Fibroblast of villous mesenchyme (primary cell): ENCODE results near the gene DYRK1A. TPM values are rescaled to one million over a fixed set of nuclear protein-coding genes. Genes with fewer than 3 reads are reported as not detected.
A peak's percentile ranks its signal among the peaks of the same experiment; 100 is the strongest.

Experiments
- DNase-seq: peaks from one replicate; pipeline ENCODE4 v3.0.0-alpha.2; 2010; ENCODE audit warnings: low read depth
- H3K4me3 ChIP-seq: 2 replicates; pipeline ENCODE4 v1.5.1; 2011; ENCODE audit warnings: low read depth, mild to moderate bottlenecking, low read length
- total RNA-seq: library from RNA; depleted of rRNA; stranded (reverse); fragments of >200 nt; gene quantifications from 2 replicates; pipeline ENCODE4 v1.2.3, GENCODE V29; 2012
- TF ChIP-seq, protein P1 (sequence below): IDR thresholded peaks from 2 replicates; pipeline ENCODE4 v1.5.1; 2012; ENCODE audit warnings: low read depth, mild to moderate bottlenecking, low read length; ENCODE audit not compliant: insufficient read depth

Gene DYRK1A
- total RNA-seq, 1 donor: 77.7 TPM

DNA sequence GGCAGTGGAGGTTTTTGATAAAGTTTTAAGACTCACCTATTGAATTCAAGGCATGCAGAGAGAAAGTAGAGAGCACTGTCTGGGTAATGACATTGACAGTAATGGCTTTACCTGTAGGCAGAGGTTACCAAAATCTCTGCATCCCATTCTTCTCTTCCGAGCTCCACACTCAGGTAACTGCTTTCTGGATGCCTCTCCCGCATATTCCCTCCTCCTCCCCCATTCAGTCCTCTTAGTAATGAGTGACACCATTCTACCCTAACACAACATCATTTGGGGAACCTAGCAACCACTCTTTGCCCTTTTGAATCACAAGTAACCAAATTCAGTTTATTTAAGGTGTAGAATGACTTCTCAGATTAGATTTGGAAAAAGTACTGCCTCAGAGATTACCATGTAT, 56.5 kb downstream of the DYRK1A start:
- TF ChIP-seq, protein P1, sequence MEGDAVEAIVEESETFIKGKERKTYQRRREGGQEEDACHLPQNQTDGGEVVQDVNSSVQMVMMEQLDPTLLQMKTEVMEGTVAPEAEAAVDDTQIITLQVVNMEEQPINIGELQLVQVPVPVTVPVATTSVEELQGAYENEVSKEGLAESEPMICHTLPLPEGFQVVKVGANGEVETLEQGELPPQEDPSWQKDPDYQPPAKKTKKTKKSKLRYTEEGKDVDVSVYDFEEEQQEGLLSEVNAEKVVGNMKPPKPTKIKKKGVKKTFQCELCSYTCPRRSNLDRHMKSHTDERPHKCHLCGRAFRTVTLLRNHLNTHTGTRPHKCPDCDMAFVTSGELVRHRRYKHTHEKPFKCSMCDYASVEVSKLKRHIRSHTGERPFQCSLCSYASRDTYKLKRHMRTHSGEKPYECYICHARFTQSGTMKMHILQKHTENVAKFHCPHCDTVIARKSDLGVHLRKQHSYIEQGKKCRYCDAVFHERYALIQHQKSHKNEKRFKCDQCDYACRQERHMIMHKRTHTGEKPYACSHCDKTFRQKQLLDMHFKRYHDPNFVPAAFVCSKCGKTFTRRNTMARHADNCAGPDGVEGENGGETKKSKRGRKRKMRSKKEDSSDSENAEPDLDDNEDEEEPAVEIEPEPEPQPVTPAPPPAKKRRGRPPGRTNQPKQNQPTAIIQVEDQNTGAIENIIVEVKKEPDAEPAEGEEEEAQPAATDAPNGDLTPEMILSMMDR: no peak
- no peak for DNase-seq

DNA sequence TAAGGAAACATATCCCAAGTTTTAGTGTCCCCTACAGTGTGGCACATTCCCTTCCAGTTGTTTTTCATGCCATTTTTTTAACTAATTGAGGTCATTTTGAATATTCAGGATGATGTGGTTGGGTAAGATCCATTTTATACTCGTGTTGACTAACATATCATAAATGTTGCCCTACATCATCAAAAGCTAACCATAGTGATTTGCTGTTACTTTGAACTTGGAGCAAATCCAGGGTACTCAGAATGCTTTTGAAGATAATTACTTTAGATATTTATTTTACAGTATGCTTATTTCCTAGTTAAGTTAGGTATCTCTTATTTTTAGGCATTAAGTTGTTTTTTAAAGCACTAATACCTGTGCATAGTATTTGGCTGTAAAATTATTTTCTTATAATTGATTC, 57.8 kb downstream of the DYRK1A start:
- no peak overlapping the region for H3K4me3 ChIP-seq
- TF ChIP-seq, protein P1: no peak
- peak; percentile 29 for DNase-seq

More for the DNA sequence above, 56.5 kb downstream of the DYRK1A start:
- H3K4me3 ChIP-seq: no peak overlapping the region

DNA sequence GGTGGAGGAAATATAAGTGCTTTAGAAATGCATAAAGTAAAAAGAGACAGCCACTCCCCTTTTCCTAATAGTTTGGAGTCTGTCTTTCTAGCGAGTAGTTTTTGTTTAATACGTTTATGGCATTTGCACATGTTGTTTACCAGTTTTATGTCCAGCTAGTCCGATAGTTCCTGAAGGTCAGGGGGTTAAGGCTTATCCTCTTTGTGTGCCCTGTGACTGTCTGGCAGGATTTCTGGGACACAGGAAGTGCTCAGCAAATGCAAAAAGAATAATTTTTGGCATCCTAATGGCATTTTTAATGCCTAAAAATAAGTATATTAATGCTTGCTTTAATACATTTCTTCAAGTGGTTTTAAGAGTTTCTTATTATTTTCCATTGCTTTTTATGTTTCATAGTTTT, 58.4 kb downstream of the DYRK1A start:
- no peak overlapping the region for H3K4me3 ChIP-seq
- DNase-seq: peak; percentile 50
- TF ChIP-seq, protein P1: no peak

DNA sequence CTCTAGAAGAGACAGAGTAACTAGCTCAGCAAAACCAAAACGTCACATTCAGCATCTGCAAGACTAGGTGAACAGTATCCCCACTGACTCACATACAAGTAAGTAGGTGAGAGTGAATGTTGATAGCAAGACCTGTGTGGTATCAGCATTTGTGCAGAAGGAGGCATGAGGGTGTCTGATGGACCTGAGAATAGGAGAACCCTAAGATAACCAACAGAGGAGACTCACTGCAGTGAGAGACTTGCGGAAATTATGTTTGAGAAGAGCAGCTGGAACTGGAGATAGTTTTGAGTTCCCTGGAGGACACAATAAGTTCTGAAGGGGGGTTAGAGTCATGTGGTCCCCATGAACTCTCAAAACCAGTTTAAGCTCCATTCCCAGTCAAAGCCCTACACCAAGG, 59.1 kb downstream of the DYRK1A start:
- DNase-seq: no peak
- TF ChIP-seq, protein P1: no peak
- H3K4me3 ChIP-seq: no peak overlapping the region

DNA sequence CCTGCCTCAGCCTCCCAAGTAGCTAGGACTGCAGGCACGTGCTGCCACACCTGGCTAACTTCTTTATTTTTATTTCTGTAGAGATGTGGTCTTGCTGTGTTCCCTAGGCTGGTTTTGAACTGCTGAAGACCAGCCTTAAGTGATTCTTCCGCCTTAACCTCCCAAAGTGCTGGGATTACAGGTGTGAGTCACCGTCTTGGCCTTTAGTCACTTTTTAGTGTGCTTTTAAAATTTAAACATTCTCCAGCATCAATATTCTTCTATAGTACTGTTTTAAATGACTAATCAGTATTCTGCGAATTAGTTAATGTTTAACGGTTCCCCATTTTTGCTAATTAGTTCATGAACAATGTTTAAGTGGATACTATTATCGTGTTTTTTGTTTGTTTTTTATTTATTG, 60.6 kb downstream of the DYRK1A start:
- TF ChIP-seq, protein P1: no peak
- H3K4me3 ChIP-seq: no peak overlapping the region
- DNase-seq: no peak

DNA sequence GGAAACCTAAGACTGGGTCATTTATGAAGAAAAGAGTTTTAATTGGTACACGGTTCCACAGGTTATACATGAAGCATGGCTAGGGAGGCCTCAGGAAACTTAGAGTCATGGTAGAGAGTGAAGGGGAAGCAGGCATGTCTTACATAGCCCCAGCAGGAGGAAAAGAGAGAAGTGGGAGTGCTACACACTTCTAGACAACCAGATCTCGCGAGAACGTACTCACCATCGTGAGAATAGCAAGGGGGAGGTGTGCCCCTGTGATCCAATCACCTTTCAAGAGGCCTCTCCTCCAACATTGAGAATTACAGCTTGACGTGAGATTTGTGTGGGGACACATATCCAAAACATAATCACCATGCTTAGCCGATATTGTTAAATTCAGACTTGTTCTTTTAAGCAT, 62.8 kb downstream of the DYRK1A start:
- no peak for DNase-seq
- no peak overlapping the region for H3K4me3 ChIP-seq
- TF ChIP-seq, protein P1: no peak

DNA sequence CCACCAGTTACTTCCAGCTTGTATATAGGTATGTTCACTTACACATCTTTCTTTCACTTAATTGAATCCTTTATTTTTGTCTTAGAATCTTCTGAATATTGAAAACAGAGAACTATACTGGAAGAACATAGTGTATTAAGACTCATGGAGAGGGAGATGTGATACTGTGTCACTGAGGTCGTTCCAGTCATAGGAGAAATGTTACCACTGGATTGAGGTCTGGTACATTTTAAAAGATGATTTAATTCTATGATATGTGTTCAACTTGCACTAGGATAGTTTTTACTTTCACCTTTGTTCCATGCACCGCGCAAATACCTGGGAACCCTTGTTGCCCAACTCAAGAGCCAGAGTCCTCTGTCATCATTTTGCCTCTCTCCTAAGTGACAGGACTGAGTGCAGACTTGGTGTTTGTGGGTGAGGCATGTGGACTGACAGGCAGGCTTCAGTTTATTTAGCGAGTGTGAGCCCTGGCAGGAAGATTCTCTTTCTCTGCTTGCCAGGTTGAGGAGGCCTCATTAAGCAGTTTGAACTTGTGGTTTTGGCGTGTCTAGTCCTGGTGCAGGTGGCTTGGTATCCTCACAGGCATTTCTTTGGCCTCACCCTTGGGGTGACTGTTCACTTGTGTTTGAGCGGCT, 63.7 kb downstream of the DYRK1A start:
- no peak overlapping the region for H3K4me3 ChIP-seq
- TF ChIP-seq, protein P1: no peak
- no peak for DNase-seq
